Endothelial cell of umbilical vein (primary cell): Measurements from ENCODE around the gene VIM. TPM values are rescaled to one million over a fixed set of nuclear protein-coding genes. Genes with fewer than 3 reads are reported as not detected.

Experiments used
- Bru-seq: library from RNA; stranded (reverse); fragments of 400-500 nt; gene quantifications from one replicate; lab custom pipeline; 2021; lab: Mats Ljungman, UMichigan
- BruChase-seq, 2 experiments: library from RNA; stranded (reverse); fragments of 400-500 nt; gene quantifications; one replicate each; lab custom pipeline; 2021; lab: Mats Ljungman, UMichigan
- BruUV-seq: library from RNA; stranded (reverse); fragments of 400-500 nt; replicated peaks from 2 replicates; lab custom pipeline; 2021; lab: Mats Ljungman, UMichigan
- CTCF ChIA-PET: fragments of 300-600, 350-600 bp; sonication (Branson Sonifier 250); formaldehyde crosslinking; loops from one replicate; lab custom pipeline; 2021; ENCODE audit warnings: antibody characterized with exemption, inconsistent platforms; lab: Charles Lee
- POLR2A ChIA-PET: fragments of 300-600, 350-600 bp; sonication (Branson Sonifier 250); formaldehyde crosslinking; loops from one replicate; lab custom pipeline; 2021; ENCODE audit warnings: antibody characterized with exemption, inconsistent platforms; lab: Charles Lee
- DNase-seq: peaks from one replicate; pipeline ENCODE4 v3.0.0-alpha.2; 2011; ENCODE audit warnings: low read depth, low spot score
- FAIRE-seq: peaks from 2 replicates; lab custom pipeline; 2011; peaks lifted over from hg19 to GRCh38; lab: Jason Lieb, UNC
- H2AFZ ChIP-seq: 2 replicates; pipeline ENCODE4 v1.6.0; 2012; ENCODE audit warnings: low read depth, low read length, control low read depth, inconsistent platforms
- H3K27ac ChIP-seq: 2 replicates; pipeline ENCODE4 v1.5.1; 2011; ENCODE audit warnings: low read depth, mild to moderate bottlenecking, control low read depth, low read length, moderate library complexity; ENCODE audit not compliant: insufficient read depth
- H3K27me3 ChIP-seq, 2 experiments: 2 replicates each; pipeline versions ENCODE4 v1.6.0 to v1.6.1; 2011; ENCODE audit warnings: low read length in 2 of 2, mixed read lengths in 1 of 2; ENCODE audit not compliant: control insufficient read depth in 2 of 2, insufficient read depth in 2 of 2
- H3K36me3 ChIP-seq, 2 experiments: 2 replicates in 1 of 2; 3 replicates in 1 of 2; pipeline ENCODE4 v1.5.1; 2011; ENCODE audit warnings: low read length in 2 of 2, mild to moderate bottlenecking in 1 of 2, moderate library complexity in 1 of 2; ENCODE audit not compliant: control insufficient read depth in 2 of 2, insufficient read depth in 2 of 2; ENCODE audit errors: extremely low read depth in 1 of 2
- H3K4me1 ChIP-seq: 3 replicates; pipeline ENCODE4 v1.5.1; 2011; ENCODE audit warnings: mild to moderate bottlenecking, low read length; ENCODE audit not compliant: control insufficient read depth, insufficient read depth; ENCODE audit errors: extremely low read depth
- H3K4me2 ChIP-seq: 2 replicates; pipeline ENCODE4 v1.6.1; 2011; ENCODE audit warnings: low read length, control low read depth, mixed read lengths; ENCODE audit not compliant: insufficient read depth
- H3K4me3 ChIP-seq, 3 experiments: fragments of 200-600 bp in 1 of 3; sonication (generic), shearing (Covaris generic) in 1 of 3; replicated peaks in 1 of 3; 2 replicates each; pipeline ENCODE4 v1.5.1; 2011 to 2016; ENCODE audit warnings: control low read depth in 3 of 3, low read length in 3 of 3, mild to moderate bottlenecking in 2 of 3, inconsistent platforms in 1 of 3, low read depth in 1 of 3, moderate library complexity in 1 of 3; ENCODE audit not compliant: insufficient read depth in 1 of 3
- H3K79me2 ChIP-seq: 2 replicates; pipeline ENCODE4 v1.6.0; 2012; ENCODE audit warnings: low read length, inconsistent platforms; ENCODE audit not compliant: control insufficient read depth, insufficient read depth
- H3K9ac ChIP-seq: replicated peaks from 2 replicates; pipeline ENCODE3; 2011; ENCODE audit warnings: low read length, control low read depth; ENCODE audit not compliant: insufficient read depth; ENCODE audit errors: extremely low read depth
- H3K9me1 ChIP-seq: replicated peaks from 3 replicates; pipeline ENCODE4 v1.6.0; 2011; ENCODE audit warnings: mild to moderate bottlenecking, low read length; ENCODE audit not compliant: control insufficient read depth, insufficient read depth; ENCODE audit errors: extremely low read depth
- H3K9me3 ChIP-seq: replicated peaks from 2 replicates; pipeline ENCODE4 v1.5.1; 2012; ENCODE audit warnings: low read length, inconsistent platforms; ENCODE audit not compliant: control insufficient read depth, insufficient read depth
- H4K20me1 ChIP-seq: replicated peaks from 2 replicates; pipeline ENCODE3; 2011; ENCODE audit warnings: mild to moderate bottlenecking, low read length; ENCODE audit not compliant: control insufficient read depth, insufficient read depth; ENCODE audit errors: extremely low read depth
- CTCF ChIP-seq, 2 donors: IDR thresholded peaks; 1 replicate in 1 of 2; 2 replicates in 1 of 2; pipeline ENCODE4 v1.5.1; 2011; ENCODE audit warnings: low read length in 2 of 2, mild to moderate bottlenecking in 2 of 2, moderate library complexity in 2 of 2, control low read depth in 1 of 2, inconsistent platforms in 1 of 2, low read depth in 1 of 2; ENCODE audit not compliant: insufficient read depth in 1 of 2; ENCODE audit errors: extremely low read depth in 1 of 2
- EZH2 ChIP-seq: IDR thresholded peaks from 2 replicates; pipeline ENCODE4 v1.6.1; 2012; ENCODE audit warnings: borderline replicate concordance, low read depth, mild to moderate bottlenecking, moderate library complexity, low read length, inconsistent platforms; ENCODE audit not compliant: severe bottlenecking
- FOS ChIP-seq: IDR thresholded peaks from 2 replicates; pipeline ENCODE4 v1.6.1; 2011; ENCODE audit warnings: mild to moderate bottlenecking, low read length, moderate library complexity, borderline replicate concordance; ENCODE audit not compliant: insufficient read depth
- GATA2 ChIP-seq: IDR thresholded peaks from 2 replicates; pipeline ENCODE4 v1.7.0; 2011; ENCODE audit warnings: low read depth, mild to moderate bottlenecking, moderate library complexity, mixed read lengths, low read length; ENCODE audit not compliant: insufficient read length, insufficient read depth
- JUN ChIP-seq: IDR thresholded peaks from 2 replicates; pipeline ENCODE4 v1.6.1; 2011; ENCODE audit warnings: borderline replicate concordance, low read depth; ENCODE audit not compliant: insufficient read length, insufficient read depth
- MAX ChIP-seq: IDR thresholded peaks from 2 replicates; pipeline ENCODE4 v1.6.1; 2011; ENCODE audit not compliant: insufficient read depth, insufficient read length
- MYC ChIP-seq: IDR thresholded peaks from one replicate; pipeline ENCODE4 v1.6.1; 2011; ENCODE audit warnings: mild to moderate bottlenecking, low read depth, low read length
- POLR2A ChIP-seq: IDR thresholded peaks from 2 replicates; pipeline ENCODE4 v1.6.1; 2012; ENCODE audit warnings: low read depth, mild to moderate bottlenecking, control low read depth, low read length
- POLR2AphosphoS5 ChIP-seq: IDR thresholded peaks from 2 replicates; pipeline ENCODE4 v1.6.1; 2012; ENCODE audit warnings: low read depth, mild to moderate bottlenecking, control low read depth, low read length, moderate library complexity; ENCODE audit not compliant: insufficient read depth
- dilution Hi-C: fragments of 300-500 bp; cut with MboI; formaldehyde crosslinking; loops from one replicate; pipeline ENCODE4 v1.15.0; 2019; ENCODE audit warnings: low sequenced_read_pairs; ENCODE audit not compliant: extremely low pct_ligation_motif_present
- intact Hi-C: fragments of 100-400 bp; cut with micrococcal nuclease; formaldehyde crosslinking; loops from one replicate; pipeline ENCODE4 v1.10.0; 2022
- long read RNA-seq: library from polyadenylated mRNA; stranded (forward); transcript quantifications from one replicate; pipeline ENCODE4 v2.0.0, GENCODE V29; 2021
- polyA minus RNA-seq, 3 experiments: library from RNA; depleted of rRNA, polyadenylated mRNA; stranded (reverse); fragments of >200 nt; gene quantifications; 1 replicate in 1 of 3; 2 replicates in 2 of 3; pipeline ENCODE4 v1.2.3, GENCODE V29; 2011
- polyA plus RNA-seq, 4 experiments: library from polyadenylated mRNA; depleted of rRNA in 3 of 4; stranded (reverse) in 3 of 4; unstranded in 1 of 4; fragments of >200 nt; gene quantifications; 2 replicates each; pipeline versions ENCODE4 v1.2.1 to v1.2.3, GENCODE V29; 2011 to 2012; ENCODE audit warnings: missing spikeins in 1 of 4
- total RNA-seq: library from RNA; stranded (reverse); gene quantifications from 2 replicates; pipeline ENCODE4 v1.2.3, GENCODE V29; 2021

Gene VIM
- total RNA-seq, result 5,754 and 5,781 TPM in 2 replicates
- 5,699 and 8,361 TPM in 2 replicates for polyA plus RNA-seq
- polyA plus RNA-seq (2011; cell fraction: cytosol; rRNA removed), result 5,912 and 6,029 TPM in 2 replicates
- polyA plus RNA-seq (2011; cell fraction: nucleus; rRNA removed), result 4,094 and 4,300 TPM in 2 replicates
- 4,943 and 4,968 TPM in 2 replicates for polyA plus RNA-seq (2012)
- 4,544 and 4,712 TPM in 2 replicates for polyA minus RNA-seq
- 370 TPM for polyA minus RNA-seq (2011; cell fraction: cytosol; rRNA and poly(A)+ RNA removed)
- 1,556 and 2,259 TPM in 2 replicates for polyA minus RNA-seq (2011; cell fraction: nucleus; rRNA and poly(A)+ RNA removed)
- Bru-seq, nascent RNA, result percentile 100 among the genes with signal in this experiment
- percentile 100 among the genes with signal in this experiment for BruChase-seq, experiment 1, labeled RNA remaining after a 6-hour chase
- BruChase-seq, experiment 2, labeled RNA remaining after a 2-hour chase, result percentile 100 among the genes with signal in this experiment
- long read RNA-seq, transcript VIM-201 (9 exons, 1,868 nt), result major isoform, 4,418 of 4,794 reads
- long read RNA-seq, partial matches to known transcripts, result 255 of 4,794 reads
- long read RNA-seq, other reads (novel, unspliced or antisense), result 115 of 4,794 reads

- CTCF ChIA-PET, result interaction anchor here (0.6 to 5.8 kb wide), 17 partner anchors 8 to 260 kb away, joined by 3 to 46 read pairs (median 5); partner anchors contain the start of gene TRDMT1
- H3K36me3 ChIP-seq, result peaks cover 0 to 29% of the 10 kb centered on the region in 2 experiments
- H2AFZ ChIP-seq, result peak within 1 kb of the TSS; percentile 6
- peak within 1 kb of the TSS; percentile 99 for H3K27ac ChIP-seq
- BruUV-seq, result no TSS peak
- POLR2A ChIA-PET, result interaction anchor here (0.6 to 3.6 kb wide), 17 partner anchors 10 to 411 kb away, joined by 3 to 33 read pairs (median 7); partner anchors contain the start of genes RSU1 and TRDMT1
- FAIRE-seq (peak; percentile 88), DNase-seq (peak; percentile 97)
- no peaks in the 10 kb centered on the region for H3K9me3 ChIP-seq
- intact Hi-C loops, result loop anchor here (1.0 to 2.0 kb wide), 13 partner anchors 12 to 400 kb away; partner anchors contain the start of gene TRDMT1
- no peaks in the 10 kb centered on the region for H3K27me3 ChIP-seq
- peaks cover 15% of the 10 kb centered on the region for H4K20me1 ChIP-seq
- peak within 1 kb of the TSS; percentile 100 for H3K9ac ChIP-seq
- peak within 1 kb of the TSS; percentile 99 for H3K4me2 ChIP-seq
- H3K4me3 ChIP-seq, result peak within 1 kb of the TSS; percentile 66 to 87 (median 83)
- peaks cover 25% of the 10 kb centered on the region for H3K4me1 ChIP-seq
- TF ChIP-seq CTCF (IDR thresholded peaks at IDR 0.05; ENCODE audit: extremely low read depth in 1 of 2, insufficient read depth in 1 of 2, low read depth in 1 of 2, low read length in 2 of 2) (peak in 1 of 2 donors; percentile 16), EZH2 (no peak), JUN (peak; percentile 92), POLR2A (peak; percentile 92), POLR2AphosphoS5 (peak; percentile 99), FOS (peak; percentile 99), MYC (peak; percentile 15), GATA2 (no peak), MAX (no peak)
- H3K9me1 ChIP-seq, result no peaks in the 10 kb centered on the region
- dilution Hi-C loops, result no loop called here
- peaks cover 44% of the 10 kb centered on the region for H3K79me2 ChIP-seq
Observed at GRCh38 chr10:17228091-17229015, at the start of gene VIM. Gene VIM (plus strand): TSS chr10:17228241. CDS start chr10:17229423, 1,182 bp downstream.
